RWPE2 (cell line): ENCODE results near the gene CIAO2B.

ENCODE experiments used
- ATAC-seq: fragments of 200-7000 bp; cut with Tn5 transposase; 3 replicates; pipeline ENCODE4 v1.9.1; 2021; ENCODE audit warnings: low read depth
- DNase-seq: peaks from one replicate; pipeline ENCODE4 v3.0.0-alpha.2; 2020; ENCODE audit warnings: low spot score
- H3K27ac ChIP-seq: fragments of 450-650 bp; 2 replicates; pipeline ENCODE4 v1.5.1; 2017; ENCODE audit warnings: mild to moderate bottlenecking; ENCODE audit not compliant: poor library complexity, severe bottlenecking
- H3K27me3 ChIP-seq: fragments of 250-450 bp; sonication (Bioruptor Pico); 2 replicates; pipeline ENCODE4 v1.5.1; 2021; ENCODE audit warnings: mild to moderate bottlenecking, moderate library complexity; ENCODE audit not compliant: insufficient read depth, poor library complexity, severe bottlenecking
- H3K36me3 ChIP-seq: fragments of 250-450 bp; sonication (Bioruptor Pico); 2 replicates; pipeline ENCODE4 v1.5.1; 2020; ENCODE audit warnings: low read depth, mild to moderate bottlenecking, moderate library complexity
- H3K4me1 ChIP-seq: fragments of 250-450 bp; sonication (Bioruptor Pico); 2 replicates; pipeline ENCODE4 v1.5.1; 2021; ENCODE audit warnings: mild to moderate bottlenecking, moderate library complexity; ENCODE audit not compliant: insufficient read depth, poor library complexity, severe bottlenecking
- H3K4me3 ChIP-seq: fragments of 250-450 bp; sonication (Bioruptor Pico); 2 replicates; pipeline ENCODE4 v1.5.1; 2021; ENCODE audit warnings: mild to moderate bottlenecking, moderate library complexity; ENCODE audit not compliant: severe bottlenecking
- H3K9me3 ChIP-seq: fragments of 250-450 bp; sonication (Bioruptor Pico); 2 replicates; pipeline ENCODE4 v1.5.1; 2021; ENCODE audit warnings: mild to moderate bottlenecking, moderate library complexity; ENCODE audit not compliant: severe bottlenecking
- CTCF ChIP-seq: fragments of 450-650 bp; IDR thresholded peaks from one replicate; pipeline ENCODE4 v1.5.1; 2017; ENCODE audit warnings: mild to moderate bottlenecking, moderate library complexity; ENCODE audit not compliant: poor library complexity, severe bottlenecking

CIAO2B gene

DNA sequence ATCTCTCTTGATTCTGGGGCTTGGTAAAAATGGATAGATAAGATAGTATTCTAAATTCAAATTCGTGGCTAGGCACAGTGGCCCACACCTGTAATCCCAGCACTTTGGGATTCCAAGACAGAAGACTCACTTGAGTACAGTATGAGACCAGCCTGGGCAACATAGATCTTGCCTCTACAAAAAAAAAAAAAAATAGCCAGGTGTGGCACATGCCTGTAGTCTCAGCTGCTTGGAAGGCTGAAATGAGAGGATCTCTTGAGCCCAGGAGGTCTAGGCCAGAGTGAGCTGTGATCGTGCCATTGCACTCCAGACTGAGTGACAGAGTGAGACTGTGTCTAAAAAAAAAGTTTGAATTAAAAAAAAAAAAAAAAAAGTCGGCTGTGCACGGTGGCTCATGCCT is 44.6 kb downstream of the CIAO2B start:
- no peaks in the 10 kb centered on the region for H3K4me1 ChIP-seq
- no peak overlapping the region for H3K27ac ChIP-seq
- H3K4me3 ChIP-seq = no peak overlapping the region
- no peaks in the 10 kb centered on the region for H3K27me3 ChIP-seq
- no peak for TF ChIP-seq CTCF
- H3K9me3 ChIP-seq = no peaks in the 10 kb centered on the region
- DNase-seq (no peak), ATAC-seq (no peak)
- peaks cover 49% of the 10 kb centered on the region for H3K36me3 ChIP-seq

GRCh38 chr16:66888647-66889615 is 45.3 kb downstream of the CIAO2B start:
- peaks cover 55% of the 10 kb centered on the region for H3K36me3 ChIP-seq

DNA sequence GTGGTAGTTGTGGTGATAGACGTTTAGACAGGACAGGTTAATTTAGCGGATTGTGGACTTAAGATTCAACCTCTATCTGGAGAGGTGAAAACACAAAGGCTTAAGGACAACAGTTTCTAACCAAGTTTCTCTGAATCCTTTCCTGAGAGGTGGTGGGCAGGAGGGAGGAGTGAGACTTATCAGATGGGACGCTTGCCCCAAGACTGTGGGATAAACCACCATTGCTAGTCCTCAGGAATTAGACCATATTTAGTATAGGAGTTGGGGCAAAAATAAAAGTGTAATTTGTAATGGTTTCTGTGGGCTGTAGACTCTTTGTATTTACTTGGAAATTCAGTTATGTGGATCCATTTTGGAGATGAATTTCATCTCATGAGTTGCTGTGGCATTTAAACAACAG is 47.3 kb downstream of the CIAO2B start:
- Histone ChIP-seq H3K4me1 (no peaks in the 10 kb centered on the region), H3K9me3 (no peaks in the 10 kb centered on the region), H3K4me3 (no peak overlapping the region), H3K27ac (no peak overlapping the region), H3K27me3 (no peaks in the 10 kb centered on the region), H3K36me3 (peaks cover 69% of the 10 kb centered on the region)
- ATAC-seq (no peak), DNase-seq (no peak)
- no peak for TF ChIP-seq CTCF

More at GRCh38 chr16:66888647-66889615, 45.3 kb downstream of the CIAO2B start:
- no peak overlapping the region for H3K27ac ChIP-seq
- ATAC-seq (no peak), DNase-seq (no peak)
- no peaks in the 10 kb centered on the region for H3K4me1 ChIP-seq
- H3K27me3 ChIP-seq = no peaks in the 10 kb centered on the region
- no peak for TF ChIP-seq CTCF
- H3K4me3 ChIP-seq = no peak overlapping the region
- H3K9me3 ChIP-seq = no peaks in the 10 kb centered on the region

GRCh38 chr16:66886321-66886720 is 47.9 kb downstream of the CIAO2B start:
- peaks cover 4% of the 10 kb centered on the region for H3K4me1 ChIP-seq
- DNase-seq (no peak), ATAC-seq (no peak)
- H3K27me3 ChIP-seq = no peaks in the 10 kb centered on the region
- H3K4me3 ChIP-seq = no peak overlapping the region
- H3K27ac ChIP-seq = no peak overlapping the region
- H3K9me3 ChIP-seq = no peaks in the 10 kb centered on the region
- no peak for TF ChIP-seq CTCF
- H3K36me3 ChIP-seq = peaks cover 68% of the 10 kb centered on the region

DNA sequence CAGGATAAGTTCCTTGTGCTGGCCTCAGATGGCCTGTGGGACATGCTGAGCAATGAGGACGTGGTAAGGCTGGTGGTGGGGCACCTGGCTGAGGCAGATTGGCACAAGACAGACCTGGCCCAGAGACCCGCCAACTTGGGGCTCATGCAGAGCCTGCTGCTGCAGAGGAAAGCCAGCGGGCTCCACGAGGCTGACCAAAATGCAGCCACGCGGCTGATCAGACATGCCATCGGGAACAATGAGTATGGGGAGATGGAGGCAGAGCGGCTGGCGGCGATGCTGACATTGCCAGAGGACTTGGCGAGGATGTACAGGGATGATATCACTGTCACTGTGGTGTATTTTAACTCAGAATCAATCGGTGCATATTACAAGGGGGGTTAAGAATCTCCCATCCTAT is 48.7 kb downstream of the CIAO2B start:
- Histone ChIP-seq H3K9me3 (no peaks in the 10 kb centered on the region), H3K4me1 (peaks cover 4% of the 10 kb centered on the region), H3K27ac (no peak overlapping the region), H3K4me3 (no peak overlapping the region), H3K36me3 (peaks cover 66% of the 10 kb centered on the region), H3K27me3 (no peaks in the 10 kb centered on the region)
- no peak for ATAC-seq
- TF ChIP-seq CTCF = no peak
- no peak for DNase-seq
